Activated T-helper 17 cell treated with anti-CD3 and anti-CD28 coated beads, Interleukin-2, amount 50 U/mL, for 72 hours (primary cell): Measurements from ENCODE around the gene BPTF. TPM values are rescaled to one million over a fixed set of nuclear protein-coding genes. Genes with fewer than 3 reads are reported as not detected.
"Not testable (repeated sequence)": the region's sequence is repeated elsewhere in the genome, so short reads cannot be mapped to it uniquely, and the experiment has no call there.

Experiments
- ATAC-seq: fragments of 150-1000 bp; cut with Tn5 transposase; replicated peaks from 2 replicates; pipeline ENCODE4 v1.10.0; 2021; ENCODE audit warnings: mild to moderate bottlenecking, moderate library complexity
- H3K27ac Mint-ChIP-seq: one replicate; pipeline ENCODE4 v1.8.0; 2022; ENCODE audit warnings: mixed read lengths
- H3K27me3 Mint-ChIP-seq: one replicate; pipeline ENCODE4 v1.8.0; 2022; ENCODE audit warnings: mixed read lengths
- H3K36me3 Mint-ChIP-seq: one replicate; pipeline ENCODE4 v1.8.0; 2022; ENCODE audit warnings: low read depth, mild to moderate bottlenecking, mixed read lengths
- H3K4me1 Mint-ChIP-seq: one replicate; pipeline ENCODE4 v1.8.0; 2022; ENCODE audit warnings: mixed read lengths
- H3K4me3 Mint-ChIP-seq: one replicate; pipeline ENCODE4 v1.8.0; 2022; ENCODE audit warnings: mild to moderate bottlenecking, mixed read lengths
- H3K9me3 Mint-ChIP-seq: one replicate; pipeline ENCODE4 v1.8.0; 2022; ENCODE audit warnings: mixed read lengths
- total RNA-seq, 2 donors: library from RNA; stranded (reverse); gene quantifications; one replicate each; pipeline ENCODE4 v1.2.3, GENCODE V29; 2022

BPTF gene
- total RNA-seq, 2 donors from 2014 or later, result 73.7 to 86.4 TPM

- H3K4me3 Mint-ChIP-seq, result no peak overlapping the region
- no peak for ATAC-seq
- H3K27me3 Mint-ChIP-seq, result no peaks in the 10 kb centered on the region
- peaks cover 9% of the 10 kb centered on the region for H3K36me3 Mint-ChIP-seq
- H3K9me3 Mint-ChIP-seq, result no peaks in the 10 kb centered on the region
- H3K4me1 Mint-ChIP-seq, result peaks cover 12% of the 10 kb centered on the region
- H3K27ac Mint-ChIP-seq, result no peak overlapping the region
Observed at GRCh38 chr17:68015081-68015723, 189.9 kb downstream of the BPTF start.

DNA sequence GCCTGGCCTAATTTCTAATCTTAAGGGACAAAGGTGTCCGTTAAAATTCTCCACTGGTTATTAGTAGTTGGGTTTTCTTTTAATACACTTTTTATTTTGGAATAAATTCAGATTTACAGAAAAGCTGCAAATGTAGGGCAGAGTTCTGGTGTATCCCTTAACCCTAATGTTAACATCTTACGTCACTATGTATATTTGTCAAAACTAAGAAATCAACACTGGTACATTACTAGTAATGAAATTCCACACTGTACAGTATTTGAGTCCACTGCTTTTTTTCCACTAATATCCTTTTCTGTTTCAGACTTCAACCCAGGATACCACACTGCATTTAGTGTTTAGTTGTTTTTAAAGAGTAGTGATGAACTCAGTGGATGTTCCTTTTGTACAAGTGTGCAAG is 191.5 kb downstream of the BPTF start:
- Mint-ChIP-seq H3K4me3 (no peak overlapping the region), H3K27ac (no peak overlapping the region), H3K9me3 (no peaks in the 10 kb centered on the region), H3K4me1 (peaks cover 6% of the 10 kb centered on the region), H3K36me3 (peaks cover 14% of the 10 kb centered on the region), H3K27me3 (no peaks in the 10 kb centered on the region)
- ATAC-seq, result no peak

DNA sequence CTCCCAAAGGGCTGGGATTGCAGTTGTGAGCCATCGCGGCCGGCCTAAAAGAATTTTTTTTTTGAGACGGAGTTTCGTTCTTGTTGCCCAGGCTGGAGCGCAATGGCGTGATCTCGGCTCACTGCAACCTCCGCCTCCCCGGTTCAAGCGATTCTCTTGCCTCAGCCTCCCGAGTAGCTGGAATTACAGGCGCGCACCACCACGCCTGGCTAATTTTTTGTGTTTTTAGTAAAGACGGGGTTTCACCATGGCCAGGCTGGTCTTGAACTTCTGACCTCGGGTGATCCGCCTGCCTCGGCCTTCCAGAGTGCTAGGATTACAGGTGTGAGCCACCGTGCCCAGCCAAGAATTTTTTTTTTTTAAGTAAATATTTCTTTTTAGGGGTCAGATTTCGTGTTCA is 193.2 kb downstream of the BPTF start:
- H3K9me3 Mint-ChIP-seq, H3K27me3 Mint-ChIP-seq, ATAC-seq, H3K4me1 Mint-ChIP-seq, H3K27ac Mint-ChIP-seq, H3K4me3 Mint-ChIP-seq: not testable (repeated sequence)
- peaks cover 14% of the 10 kb centered on the region for H3K36me3 Mint-ChIP-seq

DNA sequence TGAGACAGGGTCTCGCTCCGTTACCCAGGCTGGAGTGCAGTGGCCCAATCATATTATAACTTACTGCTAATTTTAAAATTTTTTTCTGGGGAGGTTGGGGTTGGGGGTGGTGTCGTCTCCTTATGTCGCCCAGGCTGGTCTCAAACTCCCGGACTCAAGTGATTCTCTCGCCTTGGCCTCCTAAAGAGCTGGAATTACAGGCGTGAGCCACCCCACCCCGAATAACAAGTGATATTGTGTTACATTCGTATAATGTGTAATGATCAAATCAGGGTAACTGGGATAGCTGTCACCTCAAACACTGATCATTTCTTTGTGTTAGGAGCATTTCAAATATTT is 194.0 kb downstream of the BPTF start:
- Mint-ChIP-seq H3K9me3 (no peaks in the 10 kb centered on the region), H3K4me1 (peaks cover 6% of the 10 kb centered on the region), H3K27me3 (no peaks in the 10 kb centered on the region), H3K27ac (peak overlapping the region; percentile 100), H3K4me3 (peak overlapping the region; percentile 85), H3K36me3 (peaks cover 14% of the 10 kb centered on the region)
- no peak for ATAC-seq

GRCh38 chr17:68019675-68020408 is 194.5 kb downstream of the BPTF start:
- Mint-ChIP-seq H3K27ac (peak overlapping the region; percentile 100), H3K27me3 (no peaks in the 10 kb centered on the region), H3K36me3 (peaks cover 14% of the 10 kb centered on the region), H3K9me3 (no peaks in the 10 kb centered on the region), H3K4me1 (peaks cover 6% of the 10 kb centered on the region), H3K4me3 (peak overlapping the region; percentile 85)
- peak; percentile 94 for ATAC-seq

DNA sequence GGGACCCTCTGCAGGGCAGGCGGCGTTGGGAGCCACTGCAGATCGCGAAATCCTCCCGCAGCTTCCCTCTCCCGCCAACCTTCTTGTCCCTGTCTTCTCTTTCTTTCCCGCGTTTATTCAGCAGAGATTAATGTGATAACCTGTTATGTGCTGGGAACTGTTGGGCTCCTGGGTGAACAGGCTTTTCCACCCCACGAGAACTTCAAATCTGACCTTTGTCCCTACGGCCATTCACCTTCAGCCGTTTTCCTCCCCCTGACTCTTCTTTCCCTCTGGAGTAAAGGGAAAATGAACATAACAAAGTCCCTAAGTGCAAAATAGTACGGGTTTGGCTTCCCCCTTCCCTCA is 195.1 kb downstream of the BPTF start:
- ATAC-seq, result peak; percentile 6
- Mint-ChIP-seq H3K9me3 (no peaks in the 10 kb centered on the region), H3K4me3 (peak overlapping the region; percentile 85), H3K27me3 (no peaks in the 10 kb centered on the region), H3K4me1 (peaks cover 6% of the 10 kb centered on the region), H3K36me3 (peaks cover 14% of the 10 kb centered on the region), H3K27ac (peak overlapping the region; percentile 100)

DNA sequence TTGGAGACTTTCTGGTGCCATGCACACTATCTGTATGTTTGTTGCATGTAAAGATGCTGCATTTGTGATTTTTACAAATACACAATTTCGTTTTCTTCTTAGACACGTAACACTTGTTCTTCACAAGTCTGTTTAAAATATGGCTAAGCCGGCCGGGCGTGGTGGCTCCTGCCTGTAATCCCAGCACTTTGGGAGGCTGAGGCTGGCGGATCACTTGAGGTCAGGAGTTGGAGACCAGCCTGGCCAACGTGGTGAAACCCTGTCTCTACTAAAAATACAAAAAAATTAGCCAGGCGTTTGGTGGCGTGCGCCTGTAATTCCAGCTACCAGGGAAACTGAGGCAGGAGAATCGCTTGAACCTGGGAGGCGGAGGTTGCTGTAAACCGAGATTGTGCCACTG is 195.5 kb downstream of the BPTF start:
- H3K36me3 Mint-ChIP-seq, result peaks cover 14% of the 10 kb centered on the region
- ATAC-seq, H3K4me1 Mint-ChIP-seq, H3K27me3 Mint-ChIP-seq, H3K9me3 Mint-ChIP-seq: not testable (repeated sequence)
- H3K27ac Mint-ChIP-seq, result peak overlapping the region; percentile 100
- H3K4me3 Mint-ChIP-seq, result peak overlapping the region; percentile 85

- ATAC-seq, result no peak
- Mint-ChIP-seq H3K4me3 (peak overlapping the region; percentile 40), H3K27me3 (no peaks in the 10 kb centered on the region), H3K27ac (no peak overlapping the region), H3K36me3 (peaks cover 14% of the 10 kb centered on the region), H3K9me3 (no peaks in the 10 kb centered on the region), H3K4me1 (peaks cover 6% of the 10 kb centered on the region)
Observed at GRCh38 chr17:68021963-68022362, 196.7 kb downstream of the BPTF start.

GRCh38 chr17:68022547-68022946 is 197.2 kb downstream of the BPTF start:
- not testable (repeated sequence) for H3K4me1 Mint-ChIP-seq, H3K4me3 Mint-ChIP-seq, H3K27ac Mint-ChIP-seq, H3K9me3 Mint-ChIP-seq, H3K27me3 Mint-ChIP-seq, ATAC-seq
- H3K36me3 Mint-ChIP-seq, result peaks cover 14% of the 10 kb centered on the region

- Mint-ChIP-seq H3K4me3 (no peak overlapping the region), H3K27ac (no peak overlapping the region), H3K4me1 (no peaks in the 10 kb centered on the region), H3K36me3 (no peaks in the 10 kb centered on the region), H3K9me3 (no peaks in the 10 kb centered on the region), H3K27me3 (no peaks in the 10 kb centered on the region)
- ATAC-seq, result no peak
Observed at GRCh38 chr17:68029512-68030215, 204.4 kb downstream of the BPTF start.

Other genes starting within 250 kb of the BPTF start
- gene NOL11, start 107.6 kb upstream of the BPTF start, total RNA-seq, result 10 to 100 TPM; 46.1 to 75.4 TPM
- 10 to 100 TPM; 25.9 to 27.3 TPM for gene C17orf58, start 171.0 kb downstream of the BPTF start, total RNA-seq
- gene KPNA2, start 210.2 kb downstream of the BPTF start, total RNA-seq, result 100 to 1,000 TPM; 136 to 227 TPM